Activated T-cell treated with anti-CD3 and anti-CD28 coated beads, Interleukin-2, amount 50 U/mL, for 1 hour (primary cell): ENCODE measurements around the gene ALOXE3.
"Not testable (repeated sequence)": the region's sequence is repeated elsewhere in the genome, so short reads cannot be mapped to it uniquely, and the experiment has no call there.

Experiments
- DNase-seq: peaks from one replicate; pipeline ENCODE4 v3.0.0-alpha.2; 2020

The ALOXE3 gene

GRCh38 chr17:8087952-8088230 lies 30.4 kb downstream of the ALOXE3 start:
- DNase-seq, result no peak

- no peak for DNase-seq
Observed at GRCh38 chr17:8087075-8087951, 31.0 kb downstream of the ALOXE3 start, which contains the start of gene ALOX12B. Gene ALOX12B, minus strand, starts transcription at chr17:8087716. Its CDS starts 274 bp downstream, at chr17:8087442.

GRCh38 chr17:8084250-8084649 lies 34.1 kb downstream of the ALOXE3 start:
- DNase-seq, result no peak

GRCh38 chr17:8082292-8082691 lies 36.0 kb downstream of the ALOXE3 start:
- no peak for DNase-seq

GRCh38 chr17:8081876-8082275 lies 36.4 kb downstream of the ALOXE3 start:
- no peak for DNase-seq

GRCh38 chr17:8080799-8081219 lies 37.5 kb downstream of the ALOXE3 start:
- no peak for DNase-seq

GRCh38 chr17:8080208-8080798 lies 38.0 kb downstream of the ALOXE3 start:
- no peak for DNase-seq

GRCh38 chr17:8079291-8080207 lies 38.8 kb downstream of the ALOXE3 start:
- peak; percentile 85 for DNase-seq

- DNase-seq, result not testable (repeated sequence)
Observed at GRCh38 chr17:8077939-8078338, 40.4 kb downstream of the ALOXE3 start.

- no peak for DNase-seq
Observed at GRCh38 chr17:8076502-8077266, 41.6 kb downstream of the ALOXE3 start.

GRCh38 chr17:8075574-8076342 lies 42.6 kb downstream of the ALOXE3 start:
- no peak for DNase-seq

GRCh38 chr17:8075081-8075480 lies 43.2 kb downstream of the ALOXE3 start:
- DNase-seq, result no peak

GRCh38 chr17:8074554-8074953 lies 43.8 kb downstream of the ALOXE3 start:
- DNase-seq, result no peak

- peak; percentile 88 for DNase-seq
Observed at GRCh38 chr17:8073627-8074484, 44.5 kb downstream of the ALOXE3 start.

GRCh38 chr17:8072729-8073461 lies 45.4 kb downstream of the ALOXE3 start:
- peak; percentile 53 for DNase-seq

GRCh38 chr17:8072341-8072728 lies 46.0 kb downstream of the ALOXE3 start:
- DNase-seq, result no peak

- DNase-seq, result no peak
Observed at GRCh38 chr17:8071496-8071895, 46.8 kb downstream of the ALOXE3 start.

GRCh38 chr17:8069587-8069860 lies 48.8 kb downstream of the ALOXE3 start:
- no peak for DNase-seq

- DNase-seq, result no peak
Observed at GRCh38 chr17:8068736-8069586, 49.4 kb downstream of the ALOXE3 start.
